Sigmoid colon (tissue), 3 donors: ENCODE results near the gene CMSS1.

ENCODE experiments used
- CTCF ChIP-seq, 4 experiments: fragments of 450-650 bp in 3 of 4; fragments of 200-600 bp in 1 of 4; IDR thresholded peaks; one replicate each; pipeline ENCODE4 v1.5.1; 2016 to 2019; ENCODE audit warnings: antibody characterized with exemption in 4 of 4, mild to moderate bottlenecking in 3 of 4, moderate library complexity in 2 of 4
- POLR2A ChIP-seq, 2 donors: fragments of 450-650 bp; IDR thresholded peaks; one replicate each; pipeline ENCODE4 v1.6.1; 2016; ENCODE audit warnings: antibody characterized with exemption in 2 of 2, mild to moderate bottlenecking in 2 of 2, moderate library complexity in 2 of 2

- TF ChIP-seq POLR2A (IDR thresholded peaks at IDR 0.05) (no peak), CTCF (IDR thresholded peaks at IDR 0.05) (no peak)
Observed at GRCh38 chr3:99839613-99840012, 22.0 kb downstream of the CMSS1 start.
